IPS-18a (cell line): ENCODE results near the gene ADI1.

Experiments
- H3K27ac ChIP-seq: one replicate; pipeline ENCODE4 v1.5.1; 2013; ENCODE audit warnings: low read length
- H3K27me3 ChIP-seq: one replicate; pipeline ENCODE4 v1.6.1; 2013; ENCODE audit warnings: mild to moderate bottlenecking, low read length; ENCODE audit not compliant: control insufficient read depth, insufficient read depth
- H3K36me3 ChIP-seq: one replicate; pipeline ENCODE4 v1.6.1; 2013; ENCODE audit warnings: low read depth, low read length; ENCODE audit not compliant: control insufficient read depth
- H3K4me1 ChIP-seq: one replicate; pipeline ENCODE4 v1.6.1; 2013; ENCODE audit warnings: low read depth, low read length; ENCODE audit not compliant: control insufficient read depth
- H3K4me3 ChIP-seq: one replicate; pipeline ENCODE4 v1.5.1; 2013; ENCODE audit warnings: low read length
- H3K9ac ChIP-seq: one replicate; pipeline ENCODE4 v1.6.1; 2013; ENCODE audit warnings: mild to moderate bottlenecking, low read length, moderate library complexity
- H3K9me3 ChIP-seq: one replicate; pipeline ENCODE4 v1.6.1; 2013; ENCODE audit warnings: low read depth, low read length; ENCODE audit not compliant: control insufficient read depth

Gene ADI1

DNA sequence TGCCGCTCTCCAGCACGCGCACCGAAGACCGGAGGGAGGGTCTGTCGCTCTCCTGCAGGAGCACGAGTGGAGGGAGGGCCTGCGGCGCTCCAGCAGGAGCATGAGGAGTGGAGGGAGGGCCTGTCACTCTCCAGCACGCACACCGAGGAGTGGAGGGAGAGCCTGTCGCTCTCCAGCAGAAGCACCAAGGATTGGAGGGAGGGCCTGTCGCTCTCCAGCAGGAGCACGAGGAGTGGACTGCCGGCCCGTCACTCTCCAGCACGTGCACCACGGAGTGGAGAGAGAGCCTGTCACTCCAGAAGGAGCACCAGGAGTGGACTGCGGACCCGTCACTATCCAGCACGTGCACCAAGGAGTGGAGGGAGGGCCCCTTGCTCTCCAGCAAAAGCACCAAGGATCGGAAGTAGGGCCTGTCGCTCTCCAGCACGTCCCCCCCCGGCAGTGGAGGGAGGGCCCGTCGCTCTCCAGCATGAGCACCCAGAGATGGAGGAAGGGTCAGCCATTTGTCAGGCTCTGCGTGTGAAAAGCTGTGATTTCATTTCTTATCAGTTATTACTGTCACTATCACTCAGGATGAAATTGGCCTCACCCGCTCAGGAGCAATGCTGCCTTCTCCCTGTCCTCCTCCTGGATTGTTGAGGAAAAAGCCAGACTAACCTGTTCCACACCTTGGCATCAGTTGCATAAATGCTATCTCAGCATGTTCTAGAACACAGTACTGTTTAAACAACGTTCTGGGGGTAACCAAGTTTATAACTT, 35.9 kb downstream of the ADI1 start:
- no peaks in the 10 kb centered on the region for H3K4me1 ChIP-seq
- no peak overlapping the region for H3K9ac ChIP-seq
- no peaks in the 10 kb centered on the region for H3K9me3 ChIP-seq
- no peak overlapping the region for H3K27ac ChIP-seq
- H3K36me3 ChIP-seq, result peaks cover 6% of the 10 kb centered on the region
- no peak overlapping the region for H3K4me3 ChIP-seq
- H3K27me3 ChIP-seq, result no peaks in the 10 kb centered on the region

GRCh38 chr2:3482363-3482821, 36.9 kb downstream of the ADI1 start:
- Histone ChIP-seq H3K27ac (no peak overlapping the region), H3K36me3 (peaks cover 13% of the 10 kb centered on the region), H3K27me3 (no peaks in the 10 kb centered on the region), H3K9ac (no peak overlapping the region), H3K9me3 (no peaks in the 10 kb centered on the region), H3K4me1 (no peaks in the 10 kb centered on the region), H3K4me3 (no peak overlapping the region)

DNA sequence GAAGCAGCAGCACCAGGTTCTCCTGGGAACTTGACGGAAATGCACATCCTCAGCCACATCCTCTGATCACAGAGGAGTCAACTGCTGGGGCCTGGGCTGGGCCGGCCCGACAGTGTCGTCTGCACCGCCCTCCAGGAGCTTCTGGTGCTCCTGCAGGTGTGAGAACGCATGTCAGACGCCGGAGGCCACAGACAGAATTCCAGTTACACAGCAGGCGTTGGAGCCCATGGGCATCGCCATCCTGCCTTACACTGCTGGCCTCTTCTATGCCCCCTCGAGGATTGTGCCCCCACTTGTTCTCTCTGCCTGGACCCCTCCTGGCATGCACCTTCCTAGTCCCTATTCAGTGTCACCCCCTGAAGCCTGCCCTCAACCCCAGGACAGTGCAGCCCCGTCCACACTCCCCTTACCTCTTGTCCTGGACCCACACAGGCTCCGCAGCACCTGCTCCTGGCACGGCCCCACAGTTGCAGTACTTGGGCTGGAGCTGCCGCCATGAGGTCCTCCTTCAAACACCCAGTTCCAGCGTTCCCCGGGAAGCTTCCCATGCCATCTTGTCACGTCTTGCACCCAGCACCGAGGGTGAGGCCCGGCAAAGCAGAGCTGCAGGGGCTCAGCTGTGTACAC, 37.5 kb downstream of the ADI1 start:
- Histone ChIP-seq H3K27me3 (no peaks in the 10 kb centered on the region), H3K4me1 (no peaks in the 10 kb centered on the region), H3K9me3 (no peaks in the 10 kb centered on the region), H3K9ac (no peak overlapping the region), H3K27ac (no peak overlapping the region), H3K36me3 (peaks cover 13% of the 10 kb centered on the region), H3K4me3 (no peak overlapping the region)

- H3K4me1 ChIP-seq, result no peaks in the 10 kb centered on the region
- H3K9ac ChIP-seq, result no peak overlapping the region
- H3K9me3 ChIP-seq, result no peaks in the 10 kb centered on the region
- no peak overlapping the region for H3K27ac ChIP-seq
- no peaks in the 10 kb centered on the region for H3K27me3 ChIP-seq
- no peak overlapping the region for H3K4me3 ChIP-seq
- peaks cover 13% of the 10 kb centered on the region for H3K36me3 ChIP-seq
Observed at GRCh38 chr2:3481011-3481400, 38.3 kb downstream of the ADI1 start.

- Histone ChIP-seq H3K4me1 (no peaks in the 10 kb centered on the region), H3K36me3 (peaks cover 13% of the 10 kb centered on the region), H3K9ac (no peak overlapping the region), H3K4me3 (no peak overlapping the region), H3K9me3 (no peaks in the 10 kb centered on the region), H3K27me3 (no peaks in the 10 kb centered on the region), H3K27ac (no peak overlapping the region)
Observed at GRCh38 chr2:3480352-3481010, 38.9 kb downstream of the ADI1 start.

- Histone ChIP-seq H3K27me3 (no peaks in the 10 kb centered on the region), H3K9me3 (no peaks in the 10 kb centered on the region), H3K9ac (no peak overlapping the region), H3K4me1 (no peaks in the 10 kb centered on the region), H3K36me3 (peaks cover 13% of the 10 kb centered on the region), H3K27ac (no peak overlapping the region), H3K4me3 (no peak overlapping the region)
Observed at GRCh38 chr2:3479430-3480320, 39.7 kb downstream of the ADI1 start.

DNA sequence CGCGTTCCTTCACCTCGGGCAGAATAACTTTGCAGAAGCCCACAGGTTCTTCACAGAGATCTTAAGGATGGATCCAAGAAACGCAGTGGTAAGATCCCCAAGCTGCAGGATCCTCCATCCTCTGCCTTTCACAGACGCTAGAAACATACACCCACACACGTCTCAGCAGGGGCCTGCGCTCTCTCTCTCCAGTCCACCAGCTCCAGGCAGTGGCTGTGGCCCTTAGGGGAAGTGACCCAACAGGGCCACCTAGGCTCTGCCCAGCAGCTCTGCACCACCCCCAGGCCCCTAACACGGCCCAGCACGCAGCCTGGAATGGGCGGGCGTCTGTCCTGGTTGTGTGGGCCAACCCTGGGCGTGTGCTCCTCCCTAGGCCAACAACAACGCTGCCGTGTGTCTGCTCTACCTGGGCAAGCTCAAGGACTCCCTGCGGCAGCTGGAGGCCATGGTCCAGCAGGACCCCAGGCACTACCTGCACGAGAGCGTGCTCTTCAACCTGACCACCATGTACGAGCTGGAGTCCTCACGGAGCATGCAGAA, 40.4 kb downstream of the ADI1 start:
- no peak overlapping the region for H3K4me3 ChIP-seq
- no peak overlapping the region for H3K9ac ChIP-seq
- H3K9me3 ChIP-seq, result no peaks in the 10 kb centered on the region
- H3K36me3 ChIP-seq, result peaks cover 13% of the 10 kb centered on the region
- no peak overlapping the region for H3K27ac ChIP-seq
- no peaks in the 10 kb centered on the region for H3K27me3 ChIP-seq
- H3K4me1 ChIP-seq, result no peaks in the 10 kb centered on the region

- Histone ChIP-seq H3K4me3 (no peak overlapping the region), H3K27me3 (no peaks in the 10 kb centered on the region), H3K9me3 (no peaks in the 10 kb centered on the region), H3K4me1 (peaks cover 6% of the 10 kb centered on the region), H3K9ac (no peak overlapping the region), H3K36me3 (peaks cover 13% of the 10 kb centered on the region), H3K27ac (no peak overlapping the region)
Observed at GRCh38 chr2:3476985-3477327, 42.4 kb downstream of the ADI1 start.

GRCh38 chr2:3476321-3476984, 42.9 kb downstream of the ADI1 start:
- no peak overlapping the region for H3K27ac ChIP-seq
- no peak overlapping the region for H3K4me3 ChIP-seq
- no peak overlapping the region for H3K9ac ChIP-seq
- H3K27me3 ChIP-seq, result no peaks in the 10 kb centered on the region
- H3K9me3 ChIP-seq, result no peaks in the 10 kb centered on the region
- peaks cover 6% of the 10 kb centered on the region for H3K4me1 ChIP-seq
- peaks cover 13% of the 10 kb centered on the region for H3K36me3 ChIP-seq

DNA sequence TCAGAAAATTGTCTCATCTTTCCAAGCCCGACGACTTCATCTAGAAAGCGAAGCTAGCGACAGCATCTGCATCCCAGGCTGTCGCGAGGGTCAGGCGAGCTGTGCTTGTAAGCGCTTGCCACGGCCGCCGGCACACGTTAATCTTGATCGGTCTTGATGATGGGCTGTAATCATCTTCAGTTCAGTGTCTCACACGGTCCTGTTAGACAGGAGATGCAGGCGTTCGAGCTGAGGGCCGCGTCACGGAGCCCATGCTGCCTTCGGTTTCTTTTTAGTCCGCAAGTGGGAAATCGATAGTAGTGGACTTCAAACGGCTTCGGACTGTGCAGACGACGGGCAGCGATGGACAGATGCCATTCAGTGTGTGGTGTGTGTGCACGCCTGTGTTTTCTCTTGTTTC, 43.6 kb downstream of the ADI1 start:
- H3K27ac ChIP-seq, result no peak overlapping the region
- H3K27me3 ChIP-seq, result no peaks in the 10 kb centered on the region
- H3K36me3 ChIP-seq, result peaks cover 13% of the 10 kb centered on the region
- H3K9ac ChIP-seq, result no peak overlapping the region
- H3K4me1 ChIP-seq, result peaks cover 6% of the 10 kb centered on the region
- H3K4me3 ChIP-seq, result no peak overlapping the region
- H3K9me3 ChIP-seq, result no peaks in the 10 kb centered on the region
